Thyroid gland (tissue), 4 donors: ENCODE data around the gene DELE1. TPM values are rescaled to one million over a fixed set of nuclear protein-coding genes. Genes with fewer than 3 reads are reported as not detected.

ENCODE experiments used
- DNase-seq, 2 donors: peaks; one replicate each; pipeline ENCODE4 v3.0.0-alpha.2; 2019
- H3K27ac ChIP-seq, 3 donors: fragments of 200-600 bp; sonication (generic); 1 replicate in 2 of 3; 2 replicates in 1 of 3; pipeline ENCODE4 v1.5.1; 2016 to 2019; ENCODE audit warnings: mild to moderate bottlenecking in 1 of 3, moderate library complexity in 1 of 3
- H3K27me3 ChIP-seq: fragments of 200-600 bp; sonication (generic); one replicate; pipeline ENCODE4 v1.5.1; 2019
- H3K36me3 ChIP-seq, 2 donors: fragments of 200-600 bp; sonication (generic); one replicate each; pipeline ENCODE4 v1.5.1; 2016 to 2019
- H3K4me1 ChIP-seq, 2 donors: fragments of 200-600 bp; sonication (generic); one replicate each; pipeline ENCODE4 v1.5.1; 2017 to 2019
- H3K4me3 ChIP-seq, 3 donors: fragments of 200-600 bp; sonication (generic); replicated peaks in 1 of 3; 1 replicate in 2 of 3; 2 replicates in 1 of 3; pipeline ENCODE4 v1.5.1; 2016; ENCODE audit warnings: mild to moderate bottlenecking in 1 of 3
- H3K9me3 ChIP-seq: fragments of 200-600 bp; sonication (generic); one replicate; pipeline ENCODE4 v1.5.1; 2017
- CTCF ChIP-seq, 6 experiments: fragments of 200-600 bp in 3 of 6; fragments of 450-650 bp in 3 of 6; sonication (generic) in 3 of 6; IDR thresholded peaks; one replicate each; pipeline ENCODE4 v1.5.1; 2016 to 2019; ENCODE audit warnings: antibody characterized with exemption in 6 of 6, mild to moderate bottlenecking in 2 of 6, inconsistent platforms in 1 of 6, moderate library complexity in 1 of 6
- POLR2A ChIP-seq, 2 donors: fragments of 450-650 bp; IDR thresholded peaks; one replicate each; pipeline ENCODE4 v1.6.1; 2017; ENCODE audit warnings: antibody characterized with exemption in 2 of 2, mild to moderate bottlenecking in 2 of 2, moderate library complexity in 1 of 2
- WGBS, 2 donors: methylation state at CpG; one replicate each; pipeline ENCODE4 v1.1.5; 2017; 5-methylcytosine and 5-hydroxymethylcytosine counted together
- intact Hi-C: fragments of 100-400 bp; cut with DNase I; formaldehyde crosslinking; loops from one replicate; pipeline ENCODE4 v1.15.1; 2023
- total RNA-seq, 4 donors: library from RNA; depleted of rRNA; stranded (reverse); fragments of >200 nt; gene quantifications; one replicate each; pipeline ENCODE4 v1.2.3, GENCODE V29; 2016

Gene DELE1
- total RNA-seq, 4 donors from 2014 or later, result 68.5 to 130 (median 85.1) TPM

- Histone ChIP-seq H3K27me3 (no peaks in the 10 kb centered on the region), H3K9me3 (no peaks in the 10 kb centered on the region), H3K4me3 (no peak overlapping the region), H3K36me3 (peaks cover 8 to 26% of the 10 kb centered on the region in 2 donors), H3K27ac (no peak overlapping the region), H3K4me1 (peaks cover 12 to 20% of the 10 kb centered on the region in 2 donors)
- WGBS, 2 donors, result 83 to 96% methylated on average over 1 of the region's 1 CpG
- no peak for DNase-seq
- intact Hi-C loops, result no loop called here
- TF ChIP-seq CTCF (IDR thresholded peaks at IDR 0.05), result no peak
- TF ChIP-seq POLR2A (IDR thresholded peaks at IDR 0.05), result no peak
Measured at GRCh38 chr5:141973871-141974595, 50.4 kb downstream of the DELE1 start.

- no peak overlapping the region for H3K27ac ChIP-seq
- H3K27me3 ChIP-seq, result no peaks in the 10 kb centered on the region
- intact Hi-C loops, result no loop called here
- peaks cover 0 to 7% of the 10 kb centered on the region in 2 donors for H3K4me1 ChIP-seq
- TF ChIP-seq POLR2A (IDR thresholded peaks at IDR 0.05) (no peak), CTCF (IDR thresholded peaks at IDR 0.05) (no peak)
- 94 to 96% methylated on average over 6 of the region's 6 CpGs for WGBS, 2 donors
- H3K4me3 ChIP-seq, result no peak overlapping the region
- no peak for DNase-seq
- peaks cover 26 to 46% of the 10 kb centered on the region in 2 donors for H3K36me3 ChIP-seq
- H3K9me3 ChIP-seq, result no peaks in the 10 kb centered on the region
Measured at GRCh38 chr5:141976176-141976575, 52.5 kb downstream of the DELE1 start.

- Histone ChIP-seq H3K4me1 (peaks cover 0 to 7% of the 10 kb centered on the region in 2 donors), H3K4me3 (no peak overlapping the region), H3K36me3 (peaks cover 41 to 55% of the 10 kb centered on the region in 2 donors), H3K27me3 (no peaks in the 10 kb centered on the region), H3K27ac (no peak overlapping the region), H3K9me3 (no peaks in the 10 kb centered on the region)
- intact Hi-C loops, result no loop called here
- TF ChIP-seq POLR2A (IDR thresholded peaks at IDR 0.05) (no peak), CTCF (IDR thresholded peaks at IDR 0.05) (no peak)
- no peak for DNase-seq
Measured at GRCh38 chr5:141978389-141978788, 54.7 kb downstream of the DELE1 start.

GRCh38 chr5:141982626-141983025, 59.0 kb downstream of the DELE1 start:
- TF ChIP-seq POLR2A (IDR thresholded peaks at IDR 0.05), result no peak
- no peak for TF ChIP-seq CTCF (IDR thresholded peaks at IDR 0.05)
- no peak overlapping the region for H3K4me3 ChIP-seq
- no peaks in the 10 kb centered on the region for H3K9me3 ChIP-seq
- DNase-seq, result no peak
- 50 to 76% methylated on average over 2 of the region's 2 CpGs for WGBS, 2 donors
- no peak overlapping the region for H3K27ac ChIP-seq
- peaks cover 68 to 76% of the 10 kb centered on the region in 2 donors for H3K36me3 ChIP-seq
- intact Hi-C loops, result no loop called here
- H3K27me3 ChIP-seq, result no peaks in the 10 kb centered on the region
- no peaks in the 10 kb centered on the region for H3K4me1 ChIP-seq

GRCh38 chr5:141986072-141986471, 62.4 kb downstream of the DELE1 start:
- H3K27ac ChIP-seq, result no peak overlapping the region
- H3K27me3 ChIP-seq, result no peaks in the 10 kb centered on the region
- H3K9me3 ChIP-seq, result no peaks in the 10 kb centered on the region
- no peak for DNase-seq
- H3K4me3 ChIP-seq, result no peak overlapping the region
- TF ChIP-seq POLR2A (IDR thresholded peaks at IDR 0.05), result no peak
- no peak for TF ChIP-seq CTCF (IDR thresholded peaks at IDR 0.05)
- peaks cover 50 to 54% of the 10 kb centered on the region in 2 donors for H3K36me3 ChIP-seq
- intact Hi-C loops, result no loop called here
- H3K4me1 ChIP-seq, result no peaks in the 10 kb centered on the region
